HG03565 (cell line): ENCODE data around the gene RAB24.
"Not testable (repeated sequence)": the region's sequence is repeated elsewhere in the genome, so short reads cannot be mapped to it uniquely, and the experiment has no call there.

Experiments
- ATAC-seq: cut with Tn5 transposase; IDR thresholded peaks from one replicate; pipeline ENCODE4 v1.9.1; 2021; ENCODE audit warnings: mild to moderate bottlenecking, moderate library complexity; ENCODE audit not compliant: unreplicated experiment

RAB24 gene

DNA sequence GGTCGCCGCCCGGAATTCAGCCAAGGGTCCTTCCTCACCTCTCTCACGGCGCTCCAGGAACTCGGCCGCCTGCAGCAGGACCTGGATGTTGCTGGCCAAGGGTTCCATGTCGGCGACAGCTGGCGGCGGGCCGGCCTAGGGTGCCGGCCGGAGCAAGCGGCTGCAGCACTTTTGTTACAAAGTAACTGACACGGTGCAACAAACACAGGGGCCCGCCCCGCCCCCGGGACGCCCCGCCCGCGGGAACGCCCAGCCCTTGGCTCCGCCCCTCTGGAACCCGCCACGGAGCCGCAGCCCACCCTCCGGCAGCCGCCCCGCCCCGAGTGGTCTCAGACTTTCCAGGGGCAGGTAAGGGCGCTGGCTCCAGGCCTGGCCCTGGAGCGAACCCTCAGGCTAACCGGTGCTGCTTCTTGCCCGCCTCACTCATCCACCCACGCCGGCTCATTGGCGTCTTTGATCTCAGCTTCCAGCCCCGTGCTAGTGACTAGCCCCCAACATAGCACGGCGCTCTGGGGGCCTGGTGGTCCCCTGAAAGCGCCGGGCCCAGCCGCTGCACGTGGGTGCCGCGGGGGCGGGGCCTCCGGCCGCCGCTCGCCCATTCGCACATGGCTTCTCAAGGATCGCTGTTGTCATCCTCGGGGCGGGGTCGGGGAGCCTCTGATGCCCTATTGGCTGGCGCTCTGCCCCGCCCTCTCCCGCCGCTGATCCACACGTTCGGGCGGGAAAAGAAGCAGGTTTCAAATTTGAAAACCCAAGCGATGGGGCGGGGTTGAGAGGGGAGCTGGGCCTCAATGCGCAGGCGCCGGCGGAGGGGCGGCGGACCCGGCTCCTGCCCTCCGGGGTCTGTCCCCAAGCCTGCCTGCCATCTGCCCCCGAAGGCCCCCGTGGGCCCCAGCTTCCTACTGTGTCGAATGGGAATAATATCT is 8.5 kb upstream of the RAB24 start, which contains the start of gene MXD3:
Gene MXD3, minus strand, starts transcription at position 176 of the 926 bp plus-strand sequence. Its CDS starts 68 bp downstream, at position 108.
- peak; percentile 55 for ATAC-seq

DNA sequence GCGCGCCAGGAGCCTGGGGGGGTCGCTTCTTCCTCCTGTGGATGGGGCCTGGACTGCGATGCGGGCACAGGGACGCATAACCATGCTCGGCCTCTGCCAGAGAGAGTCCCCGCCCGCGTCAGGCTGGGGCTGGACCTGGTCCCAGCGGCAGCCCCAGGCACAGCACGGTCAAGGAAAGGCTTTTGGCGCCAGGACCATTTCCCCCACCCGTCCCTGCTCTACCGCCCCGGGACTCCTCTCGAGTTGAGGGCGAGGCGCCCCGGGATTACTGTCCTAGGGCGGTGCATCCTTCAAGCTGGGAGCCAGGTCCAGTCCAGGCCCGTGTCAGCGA is 7.8 kb upstream of the RAB24 start:
- ATAC-seq, result no peak

DNA sequence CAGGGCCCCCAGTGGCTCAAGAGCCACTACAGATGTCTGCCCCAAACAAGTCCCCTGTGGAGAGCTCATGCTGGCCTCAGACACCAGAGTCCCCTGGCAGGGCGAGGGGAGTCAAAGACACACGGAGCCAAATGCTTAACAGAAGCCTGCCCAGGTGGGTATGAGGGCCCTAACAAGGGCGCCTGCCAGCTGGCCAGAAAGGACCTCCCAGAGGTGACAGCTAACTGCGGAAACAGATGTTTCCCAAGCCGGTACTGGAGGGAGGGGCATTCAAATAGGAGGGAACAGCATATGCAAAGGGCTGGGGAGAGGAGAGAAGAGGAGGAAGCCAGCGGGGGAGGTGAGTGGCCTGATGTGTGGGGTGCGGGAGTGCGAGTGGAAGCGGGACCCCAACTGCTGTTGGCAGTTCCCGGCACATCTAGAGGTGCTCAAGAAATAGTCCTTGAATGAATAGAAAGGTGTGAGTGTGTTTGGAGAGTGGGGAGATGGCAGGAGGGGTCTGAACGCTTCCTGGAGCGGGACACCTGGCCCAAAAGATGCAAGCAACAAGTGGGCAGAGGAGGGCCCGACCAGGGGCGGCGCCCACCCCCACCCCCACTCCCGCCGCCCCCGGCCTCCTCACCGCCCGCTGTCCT is 7.4 kb upstream of the RAB24 start:
- ATAC-seq, result no peak

DNA sequence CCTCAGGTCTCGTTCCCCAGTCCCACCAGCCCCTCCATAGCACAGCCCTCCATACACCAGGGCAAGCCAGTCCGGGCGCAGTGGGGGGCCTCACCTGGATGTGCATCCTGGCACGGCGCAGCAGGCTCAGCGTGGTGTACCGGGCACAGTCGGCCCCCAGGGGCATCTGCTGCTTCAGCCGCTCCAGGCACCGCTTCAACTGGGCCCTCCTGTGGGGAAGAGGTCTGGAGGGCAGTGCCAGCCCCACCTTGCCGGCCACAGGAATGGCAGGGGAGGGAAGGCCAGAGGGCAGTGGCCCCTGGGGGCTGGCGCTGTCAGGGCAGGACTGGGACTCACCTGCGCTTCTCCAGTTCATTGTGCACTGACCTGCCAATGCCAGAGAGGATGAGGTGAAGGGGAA is 6.8 kb upstream of the RAB24 start:
- ATAC-seq, result no peak

DNA sequence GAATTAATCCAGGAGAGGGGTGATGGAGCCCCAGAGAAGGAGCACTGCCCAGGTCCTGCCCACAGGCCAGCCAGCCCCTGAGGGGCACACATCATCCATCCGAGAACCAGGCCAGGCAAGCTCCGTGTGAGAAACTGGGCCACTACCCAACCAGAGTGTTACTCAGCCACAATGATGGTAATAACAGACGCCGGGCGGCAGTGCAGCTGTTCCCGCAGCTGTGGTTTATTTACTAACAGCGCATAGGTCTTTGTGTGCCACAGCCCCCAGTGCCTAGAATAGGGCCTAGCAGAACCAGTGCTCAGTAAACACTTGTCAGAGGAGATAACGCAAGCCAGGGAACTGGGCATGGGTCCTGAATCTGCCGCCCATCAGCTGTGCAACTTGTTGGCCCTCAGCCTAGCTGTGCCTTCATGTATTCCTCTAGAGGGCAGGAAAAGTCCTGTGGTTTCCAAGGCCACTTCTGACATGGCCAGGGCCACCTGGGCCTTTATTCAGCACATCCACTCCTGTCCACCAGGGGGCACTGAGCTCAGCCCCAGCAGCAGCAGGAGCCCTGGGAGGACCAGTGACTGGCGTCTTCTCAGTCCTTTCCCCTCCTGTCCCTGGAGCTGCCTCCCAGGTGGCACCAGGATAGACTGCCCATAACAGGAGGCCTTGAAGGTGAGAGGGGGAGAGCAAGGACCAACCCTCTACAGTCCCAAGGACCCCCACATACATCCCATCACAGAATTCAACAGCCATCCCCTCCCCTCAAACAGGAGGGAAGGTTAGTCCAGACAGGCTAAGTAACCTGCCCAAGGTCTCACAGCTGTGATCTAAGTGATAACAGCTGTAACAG is 6.1 kb upstream of the RAB24 start:
- no peak for ATAC-seq

DNA sequence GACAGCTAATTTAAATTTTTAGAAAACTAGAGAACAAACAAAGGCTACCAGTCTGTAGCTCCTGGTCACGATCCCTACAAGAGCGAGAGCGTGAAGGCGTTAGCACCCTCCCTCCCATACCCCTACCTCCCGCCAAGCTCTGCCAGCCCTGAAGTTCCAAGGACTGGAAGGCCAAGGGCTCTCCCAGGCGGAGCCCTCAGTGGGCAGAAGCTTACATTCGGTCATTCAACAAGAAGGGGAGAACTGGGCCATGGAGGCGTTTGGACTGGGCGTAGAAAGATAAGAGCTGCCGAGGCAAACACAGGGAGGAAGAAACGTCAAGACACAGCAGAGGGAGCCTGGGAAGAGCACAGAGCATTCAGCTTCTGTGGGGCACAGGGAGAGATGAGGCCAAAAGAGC is 5.2 kb upstream of the RAB24 start:
- ATAC-seq, result no peak

DNA sequence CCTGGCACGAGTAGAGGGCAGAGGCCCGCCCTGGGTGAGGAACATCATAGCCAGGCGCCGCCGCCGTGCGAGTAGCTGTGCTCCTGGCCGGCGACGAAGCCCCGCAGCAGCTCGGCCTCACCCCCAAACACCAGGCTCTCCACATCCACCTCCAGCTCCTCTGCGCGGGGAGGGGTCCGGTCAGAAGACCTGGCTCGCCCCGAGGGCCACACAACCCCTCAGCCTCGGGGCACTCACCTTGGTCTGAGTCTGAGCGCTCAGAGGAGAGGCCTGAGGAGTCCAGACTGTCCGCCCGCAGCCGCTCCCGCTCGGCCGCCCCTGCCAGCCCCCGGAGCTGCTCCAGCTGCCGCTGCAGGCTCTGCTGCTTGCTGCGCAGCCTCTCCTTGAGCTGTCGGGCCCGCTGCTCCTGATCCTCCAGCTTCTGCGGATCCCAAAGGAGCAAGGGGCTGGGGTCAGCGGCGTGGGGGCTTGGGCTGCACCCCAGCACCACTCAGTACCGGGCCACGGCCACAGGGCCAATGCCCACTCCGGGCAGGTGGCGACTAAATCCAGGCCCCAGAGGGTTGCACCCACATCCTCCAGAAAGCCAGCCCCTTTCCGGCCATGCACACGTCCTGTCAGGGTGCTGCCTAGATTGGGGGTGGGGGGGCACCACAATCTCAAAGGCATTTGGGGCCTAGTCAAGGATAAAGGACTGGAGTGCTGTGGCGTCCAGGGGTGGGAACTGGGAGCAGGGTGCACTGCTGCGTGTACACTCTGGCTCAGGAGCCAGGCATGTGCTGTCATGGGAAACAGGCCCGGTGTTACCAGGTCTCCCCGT is 4.2 kb upstream of the RAB24 start:
- ATAC-seq, result no peak

DNA sequence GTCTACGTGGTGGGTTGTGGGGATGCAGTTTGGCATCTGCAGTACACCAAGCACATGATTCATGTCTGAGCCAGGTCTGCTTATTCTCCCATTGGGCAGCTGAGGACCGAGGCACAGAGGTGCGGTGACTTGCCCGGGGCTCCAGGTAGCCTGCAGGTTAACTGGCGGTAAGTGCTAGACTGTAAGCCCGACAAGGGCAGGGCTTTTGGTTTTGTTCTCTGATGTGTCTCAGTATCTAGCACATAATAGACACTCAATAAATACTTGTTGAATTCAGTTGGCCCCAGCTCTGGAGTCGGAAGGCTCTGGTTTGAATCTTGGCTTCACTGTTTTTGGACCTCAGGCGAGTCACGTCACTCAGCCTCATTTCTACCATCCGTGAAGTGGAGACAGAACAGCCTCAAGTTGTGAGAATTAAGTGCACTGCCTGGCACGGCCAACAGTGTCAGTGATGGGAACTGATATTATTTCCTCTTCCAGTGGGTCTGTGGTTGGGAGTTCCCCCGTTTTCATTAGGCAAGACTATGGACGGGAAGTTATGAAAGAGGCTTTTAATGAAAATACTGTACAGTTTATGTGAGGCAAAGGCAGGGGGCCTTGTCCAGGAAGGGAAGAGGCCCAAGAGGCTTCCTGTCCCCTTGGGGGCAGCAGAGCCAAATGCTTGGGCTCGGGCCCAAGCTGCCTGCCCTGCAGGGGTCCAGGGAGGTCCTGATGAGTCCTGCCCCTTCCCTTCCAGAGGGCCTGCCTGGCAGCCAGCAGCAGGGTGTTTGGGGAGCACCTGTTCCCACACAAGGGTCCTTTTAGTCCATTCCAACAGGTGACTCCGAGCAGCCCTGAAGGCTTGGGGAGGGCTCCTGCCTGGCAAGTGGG is 3.4 kb upstream of the RAB24 start:
- ATAC-seq, result no peak

DNA sequence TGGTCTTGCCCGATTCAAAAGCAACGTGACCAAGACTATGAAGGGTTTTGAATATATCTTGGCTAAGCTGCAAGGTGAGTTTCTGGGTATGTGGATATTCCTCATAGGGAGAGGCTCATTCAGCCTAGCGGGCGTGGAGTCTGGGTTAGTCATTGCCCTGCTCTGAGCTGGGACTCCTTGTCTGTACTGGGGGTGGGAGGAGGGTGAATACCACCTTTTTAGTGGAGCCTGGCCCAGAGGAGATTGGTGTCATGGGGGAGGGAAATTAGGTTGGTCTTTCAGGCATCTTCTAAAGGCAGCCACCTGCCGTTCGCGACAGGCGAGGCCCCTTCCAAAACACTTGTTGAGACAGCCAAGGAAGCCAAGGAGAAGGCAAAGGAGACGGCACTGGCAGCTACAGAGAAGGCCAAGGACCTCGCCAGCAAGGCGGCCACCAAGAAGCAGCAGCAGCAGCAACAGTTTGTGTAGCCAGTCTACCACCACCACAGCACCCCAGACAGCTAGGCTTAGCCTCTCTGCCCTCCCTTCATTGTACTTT is 2.7 kb upstream of the RAB24 start:
- not testable (repeated sequence) for ATAC-seq

DNA sequence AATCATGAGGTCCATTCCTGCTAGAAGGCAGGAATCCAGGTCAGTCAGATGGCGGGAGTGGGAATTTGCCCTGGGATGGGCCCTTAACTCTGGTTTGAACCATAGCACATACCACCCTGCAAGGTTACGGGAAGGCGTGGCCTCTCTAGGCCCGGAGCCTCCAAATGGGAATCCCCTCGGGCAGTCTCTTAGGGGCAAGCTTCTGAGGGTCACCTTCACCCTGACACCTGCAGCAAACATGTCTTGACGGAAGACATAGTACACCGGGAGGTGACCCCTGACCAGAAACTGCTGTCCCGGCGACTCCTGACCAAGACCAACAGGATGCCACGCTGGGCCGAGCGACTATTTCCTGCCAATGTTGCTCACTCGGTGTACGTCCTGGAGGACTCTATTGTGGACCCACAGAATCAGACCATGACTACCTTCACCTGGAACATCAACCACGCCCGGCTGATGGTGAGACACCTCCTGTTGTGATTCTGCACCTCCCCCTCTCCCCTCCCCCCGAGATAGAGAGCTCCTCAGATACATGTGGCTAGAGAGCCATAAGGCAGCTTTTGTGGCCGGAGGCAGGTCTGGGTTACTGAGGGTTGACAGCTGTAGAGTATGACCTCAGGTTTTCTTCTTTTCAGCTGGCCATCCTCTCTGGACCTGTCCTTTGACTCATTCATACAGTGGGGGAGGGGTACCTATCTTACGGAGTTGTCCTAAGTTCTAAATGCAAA is 1.0 kb upstream of the RAB24 start:
- no peak for ATAC-seq

DNA sequence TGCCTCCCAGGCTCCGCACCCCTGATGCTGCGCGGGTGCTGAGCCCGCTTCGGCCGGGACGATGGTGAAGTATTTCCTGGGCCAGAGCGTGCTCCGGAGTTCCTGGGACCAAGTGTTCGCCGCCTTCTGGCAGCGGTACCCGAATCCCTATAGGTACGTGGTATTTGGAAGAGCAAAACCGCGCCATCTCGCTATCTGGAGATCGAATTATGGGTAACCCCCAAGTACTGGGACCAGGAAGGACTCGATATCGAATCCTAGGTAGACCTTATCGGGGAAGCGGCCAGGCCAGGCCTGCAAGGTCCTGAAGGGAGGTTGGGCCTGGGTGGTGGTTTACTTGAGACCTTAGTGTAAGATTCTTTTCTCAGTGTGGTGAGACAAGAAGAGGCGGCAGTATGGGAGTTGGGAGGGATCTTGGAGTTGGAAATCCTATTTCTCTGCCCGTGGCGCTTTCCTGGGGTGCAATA is 439 bp upstream of the RAB24 start:
- no peak for ATAC-seq

DNA sequence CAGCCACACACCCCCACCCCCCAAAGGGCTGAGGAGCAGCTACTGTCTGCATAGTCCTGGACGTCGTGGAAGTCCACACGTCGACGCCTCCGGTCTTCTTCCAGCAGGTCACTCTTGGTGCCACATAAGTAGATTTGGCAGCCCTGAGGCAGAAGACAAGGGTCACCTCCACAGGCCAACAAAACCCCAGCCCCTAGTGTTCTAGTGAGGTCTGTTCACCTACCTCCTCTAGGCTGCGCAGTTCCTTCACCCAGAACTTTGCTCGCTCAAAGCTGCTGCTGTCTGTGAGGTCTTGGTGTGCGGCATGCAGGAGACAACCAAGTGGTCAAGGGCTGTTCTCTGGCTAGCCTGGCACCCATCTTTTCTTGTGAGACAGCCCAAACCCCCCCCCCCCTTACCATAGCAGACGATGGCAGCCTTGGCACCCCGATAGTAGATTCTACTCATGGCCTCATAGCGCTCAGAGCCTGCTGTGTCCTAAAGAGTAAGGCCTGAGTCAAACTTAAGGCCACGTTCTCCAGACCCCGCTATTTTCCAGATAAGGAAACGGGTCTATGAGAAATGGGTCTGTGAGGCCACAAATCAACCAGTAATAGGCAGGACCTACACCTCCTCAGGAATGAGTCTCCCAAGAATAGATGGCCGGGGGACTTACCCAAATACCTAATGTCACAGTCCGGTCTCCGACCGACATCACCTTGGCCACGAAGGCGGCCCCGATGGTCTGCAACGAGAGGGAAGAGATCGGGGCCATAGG is 987 bp downstream of the RAB24 start:
- no peak for ATAC-seq

DNA sequence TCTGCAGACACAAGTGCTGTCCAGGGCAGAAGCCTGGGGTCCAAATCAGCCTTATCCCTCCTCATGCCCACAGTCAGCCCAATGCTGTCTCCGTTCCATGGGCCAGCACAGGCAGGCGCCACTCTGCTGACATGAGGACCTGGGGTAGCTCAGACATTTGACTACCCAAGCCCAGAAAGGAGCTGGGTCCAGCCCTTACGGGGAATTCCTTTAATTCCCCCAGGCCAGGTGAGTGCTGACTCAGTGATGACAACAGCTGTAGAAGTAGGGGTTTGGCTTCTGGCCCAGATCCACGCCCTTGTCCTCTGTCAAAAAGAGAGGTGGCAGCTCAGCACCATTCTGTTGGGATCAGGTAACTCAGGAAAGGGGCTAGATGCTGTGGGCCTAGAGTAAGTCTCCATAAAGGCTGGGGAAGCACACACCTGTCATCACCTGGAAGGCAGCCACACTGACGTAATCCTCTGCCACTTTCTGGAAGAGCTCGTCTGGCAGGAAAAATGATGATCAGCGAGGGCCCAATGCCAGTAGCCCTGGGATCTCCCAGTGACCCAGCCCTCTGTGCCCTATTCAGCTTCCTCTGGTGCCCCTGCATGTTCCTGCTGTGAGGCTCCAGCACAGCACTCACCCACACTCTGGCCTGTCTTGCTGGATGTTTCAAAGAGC is 1.9 kb downstream of the RAB24 start:
- no peak for ATAC-seq

DNA sequence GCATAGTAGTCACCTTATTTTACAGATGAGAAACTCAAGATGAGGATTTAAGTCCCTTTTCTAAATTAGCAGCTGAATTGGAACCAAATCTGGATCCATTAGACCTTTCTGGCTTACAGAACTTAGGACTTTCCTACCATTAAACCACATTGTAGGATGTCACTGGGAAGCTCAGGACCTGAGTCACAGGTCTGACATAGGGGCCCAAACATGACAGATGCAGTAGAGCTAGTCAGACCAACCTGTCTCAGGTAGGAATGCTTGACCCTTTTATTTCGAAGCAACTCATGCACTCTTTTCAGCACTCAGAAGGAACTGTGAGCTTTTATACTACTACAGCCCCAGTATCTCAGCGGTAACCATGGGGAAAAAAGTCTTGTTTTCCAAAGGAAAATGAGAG is 2.6 kb downstream of the RAB24 start:
- ATAC-seq, result no peak

DNA sequence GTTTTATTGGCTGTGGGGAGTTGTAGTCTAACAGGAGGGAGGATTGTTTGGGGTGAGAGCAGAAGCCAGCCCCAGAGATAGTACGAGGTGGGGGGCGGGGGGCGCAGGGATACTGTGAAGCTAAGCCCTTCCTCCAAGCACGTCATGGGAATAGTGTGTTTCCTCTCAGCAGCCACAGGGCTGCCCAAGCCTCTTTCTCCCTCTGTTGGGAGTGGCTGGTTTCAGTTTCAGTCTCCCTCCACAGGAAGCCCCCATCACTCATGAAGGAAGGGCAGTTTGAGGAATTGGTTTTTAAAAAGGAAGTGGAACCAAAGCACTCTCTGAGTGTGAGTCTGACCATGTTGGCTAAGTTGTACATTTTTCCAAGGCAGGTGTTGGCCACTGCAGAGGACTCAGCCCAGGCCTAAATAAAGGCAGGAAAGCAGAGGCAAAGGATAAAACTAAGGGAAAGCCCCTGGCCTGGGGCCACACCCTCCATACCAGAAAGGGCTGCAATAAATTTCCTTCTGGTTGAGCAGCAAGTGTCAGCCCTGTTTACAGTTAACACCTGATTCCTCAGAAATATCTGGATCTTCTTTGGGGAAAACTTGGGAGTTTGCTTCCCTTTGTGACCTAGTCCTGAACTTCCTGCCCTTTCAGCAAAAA is 3.2 kb downstream of the RAB24 start:
- ATAC-seq, result peak; percentile 44

DNA sequence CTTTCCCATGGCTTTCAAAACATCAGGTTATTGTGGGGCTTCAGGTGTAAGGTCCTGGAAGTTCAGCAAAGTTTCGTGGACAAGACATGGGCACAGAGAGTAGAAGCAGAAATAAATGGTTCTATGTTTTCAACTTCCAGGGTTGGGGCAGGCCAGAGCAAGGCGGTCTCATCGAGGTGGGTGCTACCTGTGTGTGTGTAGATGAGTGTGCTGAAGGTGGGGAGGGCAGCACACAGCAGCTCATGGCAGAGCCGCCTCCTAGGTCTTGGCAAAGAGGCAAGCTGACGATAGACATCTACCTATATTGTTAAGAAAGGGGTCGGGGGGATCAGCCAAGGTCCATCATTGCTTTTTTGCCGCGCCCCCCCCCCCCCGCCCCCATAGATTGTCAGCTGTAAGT is 3.8 kb downstream of the RAB24 start:
- ATAC-seq, result no peak

DNA sequence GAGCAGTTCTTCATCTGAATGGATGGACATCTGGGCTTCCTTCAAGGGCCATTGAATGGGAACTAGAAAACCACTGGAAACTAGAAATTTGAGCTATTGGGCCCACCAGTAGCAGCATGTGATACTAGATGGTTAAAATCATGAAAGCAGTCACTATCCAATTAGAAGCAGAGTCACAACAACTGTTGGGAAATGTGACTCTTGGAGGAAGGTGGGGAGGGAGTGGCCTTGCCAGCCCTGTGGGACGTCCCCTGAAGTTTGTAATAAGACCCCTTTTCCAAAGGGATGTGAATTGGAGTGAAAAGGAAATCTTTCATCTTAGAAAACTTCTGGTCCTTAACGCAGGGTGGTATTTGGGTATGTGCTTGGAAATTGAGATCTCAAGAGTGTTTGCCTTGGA is 5.6 kb downstream of the RAB24 start:
- ATAC-seq, result no peak
